Karpas-422 (cell line): ENCODE measurements around the gene CASZ1. TPM values are rescaled to one million over a fixed set of nuclear protein-coding genes. Genes with fewer than 3 reads are reported as not detected.

Experiments used
- DNase-seq: peaks from one replicate; pipeline ENCODE4 v3.0.0-alpha.2; 2015
- H2AFZ ChIP-seq: fragments of 200-600 bp; sonication (generic); 2 replicates; pipeline ENCODE4 v1.6.1; 2014; ENCODE audit warnings: antibody characterized with exemption, low read length, mixed read lengths
- H3K27ac ChIP-seq: fragments of 200-600 bp; sonication (generic); 2 replicates; pipeline ENCODE4 v1.5.1; 2014; ENCODE audit warnings: mild to moderate bottlenecking, low read length, moderate library complexity
- H3K27me3 ChIP-seq: fragments of 200-600 bp; sonication (generic); 2 replicates; pipeline ENCODE4 v1.6.1; 2014; ENCODE audit warnings: low read length, mixed read lengths
- H3K36me3 ChIP-seq: fragments of 200-600 bp; sonication (generic); 2 replicates; pipeline ENCODE4 v1.6.1; 2014; ENCODE audit warnings: low read length, mixed read lengths; ENCODE audit not compliant: insufficient read depth
- H3K4me1 ChIP-seq: fragments of 200-600 bp; sonication (generic); 2 replicates; pipeline ENCODE4 v1.6.1; 2014; ENCODE audit warnings: mild to moderate bottlenecking, low read length, mixed read lengths
- H3K4me2 ChIP-seq: fragments of 200-600 bp; sonication (generic); 2 replicates; pipeline ENCODE4 v1.6.1; 2014; ENCODE audit warnings: low read length, low read depth, mild to moderate bottlenecking; ENCODE audit not compliant: poor library complexity, severe bottlenecking
- H3K4me3 ChIP-seq: fragments of 200-600 bp; sonication (generic); 2 replicates; pipeline ENCODE4 v1.5.1; 2014; ENCODE audit warnings: mild to moderate bottlenecking, antibody characterized with exemption, low read length, mixed read lengths
- H3K79me2 ChIP-seq: fragments of 200-600 bp; sonication (generic); 2 replicates; pipeline ENCODE4 v1.6.1; 2014; ENCODE audit warnings: mild to moderate bottlenecking, low read length, mixed read lengths
- H3K9ac ChIP-seq: fragments of 200-600 bp; sonication (generic); 2 replicates; pipeline ENCODE4 v1.6.0; 2014; ENCODE audit warnings: low read length
- H3K9me2 ChIP-seq: fragments of 200-600 bp; sonication (generic), shearing (Covaris generic); replicated peaks from 2 replicates; pipeline ENCODE4 v1.6.0; 2014; ENCODE audit warnings: mild to moderate bottlenecking, low read length, moderate library complexity; ENCODE audit not compliant: insufficient read depth
- H3K9me3 ChIP-seq: fragments of 300-700, 200-600 bp; sonication (generic); 2 replicates; pipeline ENCODE4 v1.6.1; 2014; ENCODE audit warnings: low read length, mixed read lengths
- H4K20me1 ChIP-seq: fragments of 200-600 bp; sonication (generic); 2 replicates; pipeline ENCODE4 v1.6.1; 2014; ENCODE audit warnings: mild to moderate bottlenecking, antibody characterized with exemption, low read length, low read depth; ENCODE audit not compliant: insufficient read depth
- total RNA-seq: library from RNA; depleted of rRNA; stranded (reverse); fragments of >200 nt; shearing (Covaris generic); gene quantifications from 2 replicates; pipeline ENCODE4 v1.2.3, GENCODE V29; 2014; ENCODE audit warnings: low replicate concordance

The CASZ1 gene
- total RNA-seq, 1 experiment from 2014 or later, result 1.3 TPM

DNA sequence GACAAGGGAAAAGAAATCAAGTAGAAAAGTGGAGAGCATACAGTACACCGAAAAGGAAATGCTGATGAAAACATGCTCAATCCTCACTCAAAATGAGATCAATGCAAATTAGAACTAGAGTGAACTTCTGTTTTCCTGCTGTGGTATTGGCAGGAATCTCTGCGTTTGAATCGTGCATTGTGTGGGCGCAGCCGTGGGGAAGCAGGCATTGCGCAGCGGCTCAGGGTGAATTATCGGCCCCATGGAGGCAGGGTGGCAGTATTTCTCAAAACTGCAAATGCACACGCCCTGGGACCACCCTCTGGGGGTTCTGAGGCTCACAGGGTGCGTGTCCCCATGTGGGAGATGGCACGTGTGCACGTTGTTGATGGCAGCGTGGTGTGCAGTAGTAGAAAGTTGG lies 181.1 kb downstream of the CASZ1 start:
- no peaks in the 10 kb centered on the region for H3K36me3 ChIP-seq
- H4K20me1 ChIP-seq, result no peaks in the 10 kb centered on the region
- no peak overlapping the region for H3K27ac ChIP-seq

DNA sequence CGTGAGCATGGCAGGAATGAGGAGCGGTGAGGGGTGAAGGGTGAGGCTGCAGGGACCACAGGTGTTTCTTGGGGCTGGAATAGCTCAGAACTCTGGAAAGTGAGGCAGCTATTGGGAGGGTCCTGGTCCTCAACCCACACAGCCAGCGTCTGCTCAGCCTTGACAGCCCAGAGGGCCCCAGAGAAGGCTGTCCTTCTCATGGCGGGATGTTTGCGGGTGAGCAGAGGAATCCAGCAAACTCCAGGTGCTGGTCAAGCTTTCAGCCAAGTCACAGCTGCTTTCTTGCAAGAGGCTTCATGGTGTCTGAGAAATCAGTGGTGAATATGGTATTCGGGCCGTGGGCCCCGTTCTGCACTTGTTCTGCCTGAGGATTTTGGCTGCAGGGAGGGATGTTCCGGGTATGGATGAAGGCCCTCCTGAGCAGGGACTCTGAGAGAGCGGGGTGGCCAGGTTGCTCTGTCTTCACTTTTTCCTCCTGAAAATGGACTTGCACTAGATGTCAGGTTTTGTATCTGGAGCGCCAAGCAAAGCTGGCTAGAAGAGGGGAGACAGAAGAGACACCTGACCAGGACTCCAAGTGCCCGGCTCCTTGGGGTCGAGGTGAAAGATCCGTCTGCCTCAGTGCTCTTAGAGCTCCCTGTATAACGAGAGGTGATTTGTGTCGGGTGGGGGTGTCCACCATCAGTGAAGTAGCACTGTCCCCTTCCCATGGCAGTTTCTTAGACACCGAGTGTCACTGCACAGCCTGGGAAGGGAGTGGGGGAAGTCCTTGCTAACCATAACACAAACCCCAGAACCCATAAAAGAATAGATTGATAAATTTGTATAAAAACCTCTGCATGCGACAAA lies 181.8 kb downstream of the CASZ1 start:
- Histone ChIP-seq H3K9ac (no peak overlapping the region), H3K79me2 (0 out of 2 replicates have a peak, but pooled peaks cover 7% of the 10 kb centered on the region), H2AFZ (no peak overlapping the region), H3K4me2 (no peak overlapping the region), H3K27ac (no peak overlapping the region), H3K9me3 (no peaks in the 10 kb centered on the region), H3K9me2 (no peaks in the 10 kb centered on the region), H3K36me3 (no peaks in the 10 kb centered on the region), H3K4me1 (peaks cover 5% of the 10 kb centered on the region; the same call in 1 of the 2 replicates), H3K4me3 (no peak overlapping the region), H4K20me1 (no peaks in the 10 kb centered on the region), H3K27me3 (no peaks in the 10 kb centered on the region)
- no peak for DNase-seq

More for the DNA sequence above, 181.1 kb downstream of the CASZ1 start:
- Histone ChIP-seq H3K9ac (no peak overlapping the region), H3K9me2 (no peaks in the 10 kb centered on the region), H3K9me3 (no peaks in the 10 kb centered on the region), H3K27me3 (no peaks in the 10 kb centered on the region), H2AFZ (no peak overlapping the region), H3K4me1 (peaks cover 5% of the 10 kb centered on the region; the same call in 1 of the 2 replicates), H3K4me3 (no peak overlapping the region), H3K79me2 (0 out of 2 replicates have a peak, but pooled peaks cover 7% of the 10 kb centered on the region), H3K4me2 (no peak overlapping the region)
- DNase-seq, result no peak

DNA sequence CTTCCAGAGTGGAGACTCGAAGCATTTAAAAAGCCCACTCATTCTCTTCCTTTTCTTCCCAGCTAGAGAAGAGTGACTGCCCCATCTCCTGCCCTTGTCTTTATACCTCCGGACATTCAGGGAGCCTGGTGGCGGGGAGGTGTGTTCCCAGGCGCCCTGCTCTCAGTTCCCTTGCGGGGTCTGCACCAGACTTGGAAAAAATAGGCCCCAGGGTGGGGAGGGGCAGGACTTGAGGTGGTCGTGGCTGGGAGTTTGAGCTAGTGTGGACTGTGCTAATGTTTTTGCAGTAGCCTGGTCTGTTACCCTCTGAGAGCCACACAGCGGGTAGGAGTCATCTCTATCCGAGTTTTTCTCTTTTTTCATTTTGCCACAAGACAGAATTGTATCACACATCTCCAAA lies 182.6 kb downstream of the CASZ1 start:
- Histone ChIP-seq H2AFZ (no peak overlapping the region), H3K9me3 (no peaks in the 10 kb centered on the region), H3K79me2 (peaks cover 9% of the 10 kb centered on the region; the same call in 1 of the 2 replicates), H3K27ac (no peak overlapping the region), H3K4me2 (no peak overlapping the region), H3K27me3 (no peaks in the 10 kb centered on the region), H3K4me3 (no peak overlapping the region), H3K9ac (no peak overlapping the region), H3K36me3 (no peaks in the 10 kb centered on the region), H3K4me1 (peaks cover 5% of the 10 kb centered on the region; the same call in 1 of the 2 replicates), H4K20me1 (no peaks in the 10 kb centered on the region), H3K9me2 (no peaks in the 10 kb centered on the region)
- DNase-seq, result no peak

DNA sequence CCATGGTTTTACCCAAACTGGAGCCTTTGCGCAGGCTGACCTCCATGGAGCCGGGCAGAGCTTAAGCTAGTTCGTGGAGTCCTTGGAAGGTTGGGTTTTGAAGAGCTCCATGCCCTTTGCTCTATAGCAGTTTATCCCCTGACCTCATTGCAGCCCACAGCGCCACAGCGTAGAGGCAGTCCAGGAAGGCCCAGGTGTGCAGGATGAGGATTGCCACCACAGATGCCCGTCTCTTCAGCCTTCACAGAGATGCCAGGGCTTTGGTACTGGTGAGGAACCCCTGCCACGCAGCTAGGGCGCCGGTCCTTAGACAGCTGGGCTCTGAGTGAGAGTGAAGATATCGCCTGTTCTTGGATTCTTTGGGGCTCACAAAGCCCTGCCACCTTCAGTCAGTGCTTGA lies 183.1 kb downstream of the CASZ1 start:
- no peak overlapping the region for H3K27ac ChIP-seq
- no peak for DNase-seq
- H3K36me3 ChIP-seq, result no peaks in the 10 kb centered on the region
- no peak overlapping the region for H3K4me3 ChIP-seq
- H2AFZ ChIP-seq, result no peak overlapping the region
- no peak overlapping the region for H3K9ac ChIP-seq
- H3K9me3 ChIP-seq, result no peaks in the 10 kb centered on the region
- H3K27me3 ChIP-seq, result no peaks in the 10 kb centered on the region
- H4K20me1 ChIP-seq, result no peaks in the 10 kb centered on the region
- peaks cover 5% of the 10 kb centered on the region; the same call in 1 of the 2 replicates for H3K4me1 ChIP-seq
- no peaks in the 10 kb centered on the region for H3K9me2 ChIP-seq
- H3K79me2 ChIP-seq, result peaks cover 12% of the 10 kb centered on the region; the same call in 1 of the 2 replicates
- H3K4me2 ChIP-seq, result no peak overlapping the region

DNA sequence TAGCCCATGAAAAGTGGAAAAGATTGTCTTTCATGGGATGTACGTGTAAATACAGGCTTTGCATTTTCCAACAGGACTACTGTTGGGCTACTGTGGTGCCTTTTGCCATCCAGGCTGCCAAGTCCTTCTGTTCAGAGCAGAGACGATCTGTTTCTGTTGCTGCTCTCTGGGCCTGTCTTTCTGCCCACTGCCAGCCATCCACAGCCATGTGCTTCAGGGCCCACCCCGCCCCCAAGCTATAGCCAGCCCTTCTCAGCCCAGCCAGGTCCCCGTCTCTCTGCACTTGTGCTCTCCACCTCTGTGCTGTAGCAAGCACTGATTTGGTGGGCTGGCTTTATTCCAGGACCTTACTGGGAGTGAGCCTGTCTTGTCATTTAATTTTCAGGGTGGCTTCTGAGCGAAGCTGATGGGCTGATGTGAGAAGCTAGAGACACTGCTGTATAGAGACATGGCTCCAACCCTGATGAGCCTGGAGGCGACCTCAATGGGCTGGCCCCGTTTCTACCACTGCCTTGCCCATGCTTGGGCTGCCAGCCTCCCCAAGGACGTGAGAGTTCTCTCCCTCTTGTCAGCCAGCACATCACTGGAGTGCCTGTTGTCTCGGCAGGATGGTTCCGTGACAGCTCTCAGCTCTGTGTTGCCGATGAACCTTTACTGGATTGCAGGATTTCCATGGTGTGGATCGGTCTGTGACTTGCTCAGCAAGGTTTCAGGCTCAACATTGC lies 183.8 kb downstream of the CASZ1 start:
- Histone ChIP-seq H4K20me1 (no peaks in the 10 kb centered on the region), H3K4me1 (peaks cover 5% of the 10 kb centered on the region; the same call in 1 of the 2 replicates), H3K79me2 (peaks cover 17% of the 10 kb centered on the region), H3K36me3 (no peaks in the 10 kb centered on the region), H3K9ac (no peak overlapping the region), H3K9me2 (no peaks in the 10 kb centered on the region), H2AFZ (no peak overlapping the region), H3K9me3 (no peaks in the 10 kb centered on the region), H3K4me2 (no peak overlapping the region), H3K27me3 (no peaks in the 10 kb centered on the region), H3K4me3 (no peak overlapping the region), H3K27ac (no peak overlapping the region)
- no peak for DNase-seq

DNA sequence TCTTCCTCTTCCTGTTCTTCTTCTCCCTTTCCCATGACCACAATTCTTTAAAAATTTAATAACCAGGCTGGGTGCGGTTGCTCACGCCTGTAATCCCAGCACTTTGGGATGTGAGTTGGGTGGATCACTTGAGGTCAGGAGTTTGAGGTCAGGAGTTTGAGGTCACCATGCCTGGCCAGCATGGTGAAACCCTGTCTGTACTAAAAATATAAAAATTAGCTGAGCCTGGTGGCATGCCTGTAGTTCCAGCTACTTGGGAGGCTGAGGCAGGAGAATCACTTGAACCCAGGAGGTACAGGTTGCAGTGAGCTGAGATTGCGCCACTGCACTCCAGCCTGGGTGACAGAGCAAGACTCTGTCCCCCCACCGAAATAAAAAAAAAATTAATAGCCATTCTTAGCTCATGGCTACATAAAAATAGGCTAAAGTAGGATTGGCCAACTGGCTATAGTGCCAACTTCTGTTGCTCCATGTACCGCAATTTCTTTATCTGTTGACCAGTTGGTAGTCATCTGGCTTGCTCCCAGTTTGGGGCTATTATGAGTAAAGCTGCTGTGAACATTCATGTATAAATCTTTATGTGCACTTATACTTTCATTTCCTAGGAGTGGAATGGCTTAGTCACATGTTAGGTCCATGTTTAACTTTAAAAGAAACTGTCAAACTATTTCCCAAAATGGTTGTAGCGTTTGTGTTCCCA lies 185.4 kb downstream of the CASZ1 start:
- no peaks in the 10 kb centered on the region for H4K20me1 ChIP-seq
- H2AFZ ChIP-seq, result no peak overlapping the region
- H3K9ac ChIP-seq, result no peak overlapping the region
- H3K9me3 ChIP-seq, result no peaks in the 10 kb centered on the region
- no peak overlapping the region for H3K4me2 ChIP-seq
- H3K36me3 ChIP-seq, result no peaks in the 10 kb centered on the region
- peaks cover 5% of the 10 kb centered on the region; the same call in 1 of the 2 replicates for H3K4me1 ChIP-seq
- H3K27me3 ChIP-seq, result no peaks in the 10 kb centered on the region
- H3K4me3 ChIP-seq, result no peak overlapping the region
- H3K79me2 ChIP-seq, result peaks cover 23% of the 10 kb centered on the region
- no peak for DNase-seq
- no peaks in the 10 kb centered on the region for H3K9me2 ChIP-seq
- H3K27ac ChIP-seq, result no peak overlapping the region

DNA sequence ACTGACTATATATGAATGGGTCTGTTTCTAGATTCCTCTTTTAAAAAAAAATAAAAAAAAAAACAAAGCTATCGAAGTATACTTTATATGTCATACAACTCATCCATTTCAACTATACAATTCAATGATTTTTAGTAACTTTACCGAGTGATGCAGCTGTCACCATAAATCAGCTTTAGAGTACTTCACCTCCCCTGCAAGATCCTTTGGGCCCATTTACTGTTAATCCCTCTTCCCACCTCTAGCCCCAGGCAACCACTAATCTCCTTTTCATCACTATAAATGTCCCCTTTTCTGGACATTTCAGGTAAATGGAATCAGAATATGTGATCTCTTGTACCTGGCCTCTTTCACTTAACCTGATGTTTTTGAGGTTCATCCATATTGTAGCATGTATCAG lies 187.8 kb downstream of the CASZ1 start:
- H4K20me1 ChIP-seq, result no peaks in the 10 kb centered on the region
- H3K27ac ChIP-seq, result no peak overlapping the region
- H3K4me3 ChIP-seq, result no peak overlapping the region
- H3K9me2 ChIP-seq, result no peaks in the 10 kb centered on the region
- no peak overlapping the region for H3K4me2 ChIP-seq
- H3K9ac ChIP-seq, result no peak overlapping the region
- no peaks in the 10 kb centered on the region for H3K27me3 ChIP-seq
- H3K79me2 ChIP-seq, result peaks cover 23% of the 10 kb centered on the region
- no peak for DNase-seq
- no peaks in the 10 kb centered on the region for H3K9me3 ChIP-seq
- H3K36me3 ChIP-seq, result no peaks in the 10 kb centered on the region
- H2AFZ ChIP-seq, result no peak overlapping the region
- H3K4me1 ChIP-seq, result no peaks in the 10 kb centered on the region

DNA sequence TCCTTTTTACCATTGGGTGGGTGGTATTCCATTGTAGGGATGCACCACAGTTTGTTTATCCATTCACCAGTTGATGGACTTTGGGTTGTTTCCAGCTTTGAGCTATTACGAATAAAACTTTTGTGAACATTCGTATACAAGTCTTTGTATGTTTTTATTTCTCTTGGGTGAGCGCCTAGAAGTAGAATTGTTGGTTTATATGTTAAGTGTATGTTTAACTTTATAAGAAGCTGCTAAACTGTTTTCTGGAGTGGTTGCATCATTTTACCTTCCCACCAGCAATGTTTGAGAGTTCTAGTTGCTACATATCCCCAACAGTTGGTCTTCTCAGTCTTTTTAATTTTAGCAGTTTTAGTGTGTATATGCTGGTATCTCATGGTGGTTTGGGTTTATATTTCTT lies 189.2 kb downstream of the CASZ1 start:
- H3K36me3 ChIP-seq, result no peaks in the 10 kb centered on the region
- no peaks in the 10 kb centered on the region for H3K9me3 ChIP-seq
- no peak for DNase-seq
- H3K27me3 ChIP-seq, result no peaks in the 10 kb centered on the region
- H3K9me2 ChIP-seq, result no peaks in the 10 kb centered on the region
- no peak overlapping the region for H3K4me3 ChIP-seq
- no peak overlapping the region for H3K4me2 ChIP-seq
- H3K79me2 ChIP-seq, result peaks cover 19% of the 10 kb centered on the region
- H4K20me1 ChIP-seq, result no peaks in the 10 kb centered on the region
- no peak overlapping the region for H2AFZ ChIP-seq
- H3K27ac ChIP-seq, result no peak overlapping the region
- H3K4me1 ChIP-seq, result no peaks in the 10 kb centered on the region
- no peak overlapping the region for H3K9ac ChIP-seq
